DND-41 (cell line): ENCODE measurements around the gene ANO3.

Source experiments
- EZH2 ChIP-seq: IDR thresholded peaks from 3 replicates; pipeline ENCODE4 v1.6.1; 2012; ENCODE audit warnings: borderline replicate concordance, low read depth, mild to moderate bottlenecking, moderate library complexity, low read length, inconsistent platforms; ENCODE audit not compliant: severe bottlenecking
- TF ChIP-seq, protein P1 (sequence below): IDR thresholded peaks from 2 replicates; pipeline ENCODE4 v1.5.1; 2012; ENCODE audit warnings: borderline replicate concordance, low read length, moderate library complexity, mild to moderate bottlenecking; ENCODE audit not compliant: poor library complexity, severe bottlenecking; ENCODE audit errors: extremely low read depth

DNA sequence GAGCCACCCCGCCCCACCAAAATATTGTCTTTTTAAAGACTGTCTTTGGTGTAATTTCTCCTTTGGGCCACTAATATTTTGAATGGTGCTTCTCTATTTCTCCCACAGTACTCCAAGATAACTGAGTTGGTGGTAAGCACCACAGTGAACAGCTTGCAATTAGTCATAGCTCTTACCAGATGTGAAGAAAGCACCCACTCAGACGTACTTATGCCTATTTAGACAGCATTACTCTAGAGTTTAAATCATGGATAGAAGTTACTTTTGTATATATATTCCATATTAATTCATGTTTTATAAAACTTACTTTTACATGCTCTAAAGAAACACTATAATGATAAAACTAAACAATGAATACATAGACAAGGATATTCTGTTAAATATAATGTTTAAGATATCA, 12.7 kb downstream of the ANO3 start:
- TF ChIP-seq, protein P1, sequence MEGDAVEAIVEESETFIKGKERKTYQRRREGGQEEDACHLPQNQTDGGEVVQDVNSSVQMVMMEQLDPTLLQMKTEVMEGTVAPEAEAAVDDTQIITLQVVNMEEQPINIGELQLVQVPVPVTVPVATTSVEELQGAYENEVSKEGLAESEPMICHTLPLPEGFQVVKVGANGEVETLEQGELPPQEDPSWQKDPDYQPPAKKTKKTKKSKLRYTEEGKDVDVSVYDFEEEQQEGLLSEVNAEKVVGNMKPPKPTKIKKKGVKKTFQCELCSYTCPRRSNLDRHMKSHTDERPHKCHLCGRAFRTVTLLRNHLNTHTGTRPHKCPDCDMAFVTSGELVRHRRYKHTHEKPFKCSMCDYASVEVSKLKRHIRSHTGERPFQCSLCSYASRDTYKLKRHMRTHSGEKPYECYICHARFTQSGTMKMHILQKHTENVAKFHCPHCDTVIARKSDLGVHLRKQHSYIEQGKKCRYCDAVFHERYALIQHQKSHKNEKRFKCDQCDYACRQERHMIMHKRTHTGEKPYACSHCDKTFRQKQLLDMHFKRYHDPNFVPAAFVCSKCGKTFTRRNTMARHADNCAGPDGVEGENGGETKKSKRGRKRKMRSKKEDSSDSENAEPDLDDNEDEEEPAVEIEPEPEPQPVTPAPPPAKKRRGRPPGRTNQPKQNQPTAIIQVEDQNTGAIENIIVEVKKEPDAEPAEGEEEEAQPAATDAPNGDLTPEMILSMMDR, result no peak
- no peak for TF ChIP-seq EZH2
